GM12878 (cell line): ENCODE results near the gene TSTD2. TPM values are rescaled to one million over a fixed set of nuclear protein-coding genes. Genes with fewer than 3 reads are reported as not detected.

Experiments
- polyA plus RNA-seq, 11 experiments: library from polyadenylated mRNA; depleted of rRNA in 4 of 11; unstranded in 6 of 11; stranded (reverse) in 5 of 11; fragments of >200 nt; fragmentation: Nextera tagmentation in 4 of 11; fragmentation: Illumina TruSeq in 1 of 11; extraction: Ambion mirVana in 4 of 11; extraction: Trizol in 1 of 11; gene quantifications; 1 replicate in 1 of 11; 2 replicates in 10 of 11; pipeline versions ENCODE4 v1.2.1 to v1.2.3, GENCODE V29; 2011 to 2016; ENCODE audit warnings: inconsistent platforms in 2 of 11, missing spikeins in 2 of 11, low read depth in 1 of 11
- total RNA-seq, 4 experiments: library from RNA; depleted of rRNA in 3 of 4; stranded (reverse); fragments of >200 nt in 3 of 4; fragmentation: Illumina TruSeq in 1 of 4; extraction: Trizol in 1 of 4; gene quantifications; 2 replicates each; pipeline versions ENCODE4 v1.2.1 to v1.2.3, GENCODE V29; 2013 to 2021

The TSTD2 gene
- total and polyA plus RNA-seq, 10 of the 15 experiments (the other 5 are each of a cell fraction or from before 2014, with no cell fraction given) = 5.0 to 30.6 (median 14.1) TPM

Other genes starting within 250 kb of the TSTD2 start
- gene TDRD7, start 221.3 kb downstream of the TSTD2 start, total RNA-seq (2014; rRNA removed) = 16.2 and 18.6 TPM in 2 replicates
- 21.5 and 22.2 TPM in 2 replicates for gene TDRD7, start 221.3 kb downstream of the TSTD2 start, total RNA-seq (2014; rRNA removed; fragmentation: Illumina TruSeq; extraction: Trizol)
- 16.2 and 17.9 TPM in 2 replicates for gene TDRD7, start 221.3 kb downstream of the TSTD2 start, total RNA-seq (2021)
- 26.4 and 36.3 TPM in 2 replicates for gene TDRD7, start 221.3 kb downstream of the TSTD2 start, polyA plus RNA-seq (2011; rRNA removed)
- 20.4 and 26.2 TPM in 2 replicates for gene TDRD7, start 221.3 kb downstream of the TSTD2 start, polyA plus RNA-seq (2014; fragmentation: Illumina TruSeq; extraction: Trizol)
- 1 to 10 TPM; 5.7 to 8.3 TPM for gene TDRD7, start 221.3 kb downstream of the TSTD2 start, polyA plus RNA-seq (2014; fragmentation: Nextera tagmentation; extraction: Ambion mirVana)
- 13.0 and 16.2 TPM in 2 replicates for gene TDRD7, start 221.3 kb downstream of the TSTD2 start, polyA plus RNA-seq (2014; rRNA removed)
- gene TDRD7, start 221.3 kb downstream of the TSTD2 start, polyA plus RNA-seq (2016; fragmentation: Nextera tagmentation; extraction: Ambion mirVana) = 10 to 100 TPM; 14.9 to 16.1 TPM
- 8.4 and 8.5 TPM in 2 replicates for gene TMOD1, start 131.7 kb downstream of the TSTD2 start, total RNA-seq (2014; rRNA removed)
- 13.9 and 15.0 TPM in 2 replicates for gene TMOD1, start 131.7 kb downstream of the TSTD2 start, total RNA-seq (2014; rRNA removed; fragmentation: Illumina TruSeq; extraction: Trizol)
- 28.4 and 29.0 TPM in 2 replicates for gene TMOD1, start 131.7 kb downstream of the TSTD2 start, total RNA-seq (2021)
- gene TMOD1, start 131.7 kb downstream of the TSTD2 start, polyA plus RNA-seq (2011; rRNA removed) = 4.0 and 4.9 TPM in 2 replicates
- 31.3 and 38.8 TPM in 2 replicates for gene TMOD1, start 131.7 kb downstream of the TSTD2 start, polyA plus RNA-seq (2014; fragmentation: Illumina TruSeq; extraction: Trizol)
- gene TMOD1, start 131.7 kb downstream of the TSTD2 start, polyA plus RNA-seq (2014; fragmentation: Nextera tagmentation; extraction: Ambion mirVana) = 10 to 100 TPM; 11.1 to 16.9 TPM
- 13.2 and 13.3 TPM in 2 replicates for gene TMOD1, start 131.7 kb downstream of the TSTD2 start, polyA plus RNA-seq (2014; rRNA removed)
- 10 to 100 TPM; 27.7 to 44.1 TPM for gene TMOD1, start 131.7 kb downstream of the TSTD2 start, polyA plus RNA-seq (2016; fragmentation: Nextera tagmentation; extraction: Ambion mirVana)
- gene NCBP1, start 453 bp upstream of the TSTD2 start, total RNA-seq (2014; rRNA removed) = 32.2 and 38.0 TPM in 2 replicates
- gene NCBP1, start 453 bp upstream of the TSTD2 start, total RNA-seq (2014; rRNA removed; fragmentation: Illumina TruSeq; extraction: Trizol) = 37.5 and 39.5 TPM in 2 replicates
- 32.4 and 39.5 TPM in 2 replicates for gene NCBP1, start 453 bp upstream of the TSTD2 start, total RNA-seq (2021)
- 34.1 and 52.0 TPM in 2 replicates for gene NCBP1, start 453 bp upstream of the TSTD2 start, polyA plus RNA-seq (2011; rRNA removed)
- 38.0 and 44.0 TPM in 2 replicates for gene NCBP1, start 453 bp upstream of the TSTD2 start, polyA plus RNA-seq (2014; fragmentation: Illumina TruSeq; extraction: Trizol)
- 10 to 100 TPM; 14.7 to 21.5 TPM for gene NCBP1, start 453 bp upstream of the TSTD2 start, polyA plus RNA-seq (2014; fragmentation: Nextera tagmentation; extraction: Ambion mirVana)
- 22.7 and 29.2 TPM in 2 replicates for gene NCBP1, start 453 bp upstream of the TSTD2 start, polyA plus RNA-seq (2014; rRNA removed)
- 10 to 100 TPM; 62.5 to 70.9 TPM for gene NCBP1, start 453 bp upstream of the TSTD2 start, polyA plus RNA-seq (2016; fragmentation: Nextera tagmentation; extraction: Ambion mirVana)
- 10.4 and 11.7 TPM in 2 replicates for gene XPA, start 64.0 kb upstream of the TSTD2 start, total RNA-seq (2014; rRNA removed)
- gene XPA, start 64.0 kb upstream of the TSTD2 start, total RNA-seq (2014; rRNA removed; fragmentation: Illumina TruSeq; extraction: Trizol) = 15.5 and 17.3 TPM in 2 replicates
- gene XPA, start 64.0 kb upstream of the TSTD2 start, total RNA-seq (2021) = 10.4 and 10.8 TPM in 2 replicates
- gene XPA, start 64.0 kb upstream of the TSTD2 start, polyA plus RNA-seq (2011; rRNA removed) = 6.2 and 11.6 TPM in 2 replicates
- 14.6 and 15.7 TPM in 2 replicates for gene XPA, start 64.0 kb upstream of the TSTD2 start, polyA plus RNA-seq (2014; fragmentation: Illumina TruSeq; extraction: Trizol)
- 10 to 100 TPM in 1 of 2 experiments, 1 to 10 TPM in 1; 7.1 to 11.2 TPM for gene XPA, start 64.0 kb upstream of the TSTD2 start, polyA plus RNA-seq (2014; fragmentation: Nextera tagmentation; extraction: Ambion mirVana)
- gene XPA, start 64.0 kb upstream of the TSTD2 start, polyA plus RNA-seq (2014; rRNA removed) = 13.4 and 16.9 TPM in 2 replicates
- gene XPA, start 64.0 kb upstream of the TSTD2 start, polyA plus RNA-seq (2016; fragmentation: Nextera tagmentation; extraction: Ambion mirVana) = 10 to 100 TPM; 18.9 to 19.9 TPM
- gene FOXE1, start 219.9 kb upstream of the TSTD2 start, total RNA-seq (2014; rRNA removed) = not detected in 2 replicates
- gene FOXE1, start 219.9 kb upstream of the TSTD2 start, total RNA-seq (2014; rRNA removed; fragmentation: Illumina TruSeq; extraction: Trizol) = not detected in 2 replicates
- gene FOXE1, start 219.9 kb upstream of the TSTD2 start, total RNA-seq (2021) = not detected in 2 replicates
- gene FOXE1, start 219.9 kb upstream of the TSTD2 start, polyA plus RNA-seq (2011; rRNA removed) = not detected in 2 replicates
- gene FOXE1, start 219.9 kb upstream of the TSTD2 start, polyA plus RNA-seq (2014; fragmentation: Illumina TruSeq; extraction: Trizol) = not detected in 2 replicates
- not detected for gene FOXE1, start 219.9 kb upstream of the TSTD2 start, polyA plus RNA-seq (2014; fragmentation: Nextera tagmentation; extraction: Ambion mirVana)
- not detected in 2 replicates for gene FOXE1, start 219.9 kb upstream of the TSTD2 start, polyA plus RNA-seq (2014; rRNA removed)
- not detected for gene FOXE1, start 219.9 kb upstream of the TSTD2 start, polyA plus RNA-seq (2016; fragmentation: Nextera tagmentation; extraction: Ambion mirVana)